ENCODE results near the gene MATN1.
"Not testable (repeated sequence)": the region's sequence is repeated elsewhere in the genome, so short reads cannot be mapped to it uniquely, and the experiment has no call there.

MATN1 gene, protein sequence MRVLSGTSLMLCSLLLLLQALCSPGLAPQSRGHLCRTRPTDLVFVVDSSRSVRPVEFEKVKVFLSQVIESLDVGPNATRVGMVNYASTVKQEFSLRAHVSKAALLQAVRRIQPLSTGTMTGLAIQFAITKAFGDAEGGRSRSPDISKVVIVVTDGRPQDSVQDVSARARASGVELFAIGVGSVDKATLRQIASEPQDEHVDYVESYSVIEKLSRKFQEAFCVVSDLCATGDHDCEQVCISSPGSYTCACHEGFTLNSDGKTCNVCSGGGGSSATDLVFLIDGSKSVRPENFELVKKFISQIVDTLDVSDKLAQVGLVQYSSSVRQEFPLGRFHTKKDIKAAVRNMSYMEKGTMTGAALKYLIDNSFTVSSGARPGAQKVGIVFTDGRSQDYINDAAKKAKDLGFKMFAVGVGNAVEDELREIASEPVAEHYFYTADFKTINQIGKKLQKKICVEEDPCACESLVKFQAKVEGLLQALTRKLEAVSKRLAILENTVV

DNA sequence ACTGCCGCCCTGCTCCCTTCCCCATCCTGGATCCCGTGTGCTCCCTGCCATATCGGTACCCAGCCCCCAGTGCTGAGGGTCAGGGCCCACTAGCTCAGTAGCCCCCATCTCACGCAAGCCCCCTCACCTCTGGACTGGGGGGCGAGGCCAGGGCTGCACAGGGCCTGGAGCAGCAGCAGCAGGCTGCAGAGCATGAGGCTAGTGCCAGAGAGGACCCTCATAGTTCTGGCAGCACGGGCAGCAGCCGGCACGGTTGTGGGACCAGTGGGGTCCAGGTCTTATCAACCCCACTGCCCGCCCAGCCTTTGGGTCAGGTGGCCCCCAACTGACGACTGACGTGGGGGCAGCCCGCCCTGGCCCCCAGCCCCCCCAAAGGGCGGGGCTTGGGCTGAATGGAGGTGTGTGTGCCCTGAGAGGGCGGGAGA, at the start of gene MATN1:
Gene MATN1, minus strand, starts transcription at position 255 of the 425 bp plus-strand sequence. Its CDS starts 34 bp downstream, at position 221.
- no peak for DNase-seq (ENCODE audit: low read depth in 2 of 2)

DNA sequence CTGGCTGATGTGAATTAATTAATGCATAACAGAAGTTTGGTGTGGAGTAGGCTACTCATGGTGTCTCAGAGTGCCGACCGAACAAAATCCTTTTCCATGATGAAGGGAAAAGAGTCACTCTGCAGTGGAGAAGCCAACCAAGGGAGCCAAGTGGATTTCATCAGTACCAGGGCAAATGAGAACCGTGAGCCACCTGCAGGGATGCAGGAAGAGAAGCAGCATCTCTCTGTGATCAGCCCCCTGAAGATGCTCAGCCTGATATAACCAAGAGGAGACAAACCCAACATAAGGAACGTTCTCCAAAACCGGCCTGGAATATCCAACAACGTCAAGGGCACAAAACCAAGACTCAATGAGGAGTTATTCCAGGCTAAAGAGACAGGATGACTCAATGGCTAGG, 47.6 kb upstream of the MATN1 start:
- DNase-seq (ENCODE audit: low read depth in 2 of 2): no peak

DNA sequence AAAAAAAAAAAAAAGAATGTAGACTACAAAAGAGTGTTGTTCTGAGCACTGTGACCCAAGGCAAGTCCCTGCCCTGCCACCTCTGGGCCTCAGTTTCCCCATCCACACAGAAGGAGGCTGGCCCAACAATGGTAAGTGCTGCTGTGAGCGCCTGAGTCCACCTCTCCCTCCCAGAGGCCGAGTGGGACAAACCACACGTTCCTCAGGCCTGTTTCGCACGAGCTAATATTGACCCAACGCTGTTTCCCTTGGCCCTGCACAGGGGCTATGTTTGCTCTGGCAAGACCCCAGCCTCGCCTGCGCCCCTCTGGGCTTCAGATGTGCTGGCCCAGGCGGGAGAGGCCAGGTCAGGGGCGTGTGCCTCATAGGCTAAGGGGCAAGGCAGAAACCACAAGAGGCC, 46.8 kb upstream of the MATN1 start:
- no peak for DNase-seq (ENCODE audit: low read depth in 2 of 2)

DNA sequence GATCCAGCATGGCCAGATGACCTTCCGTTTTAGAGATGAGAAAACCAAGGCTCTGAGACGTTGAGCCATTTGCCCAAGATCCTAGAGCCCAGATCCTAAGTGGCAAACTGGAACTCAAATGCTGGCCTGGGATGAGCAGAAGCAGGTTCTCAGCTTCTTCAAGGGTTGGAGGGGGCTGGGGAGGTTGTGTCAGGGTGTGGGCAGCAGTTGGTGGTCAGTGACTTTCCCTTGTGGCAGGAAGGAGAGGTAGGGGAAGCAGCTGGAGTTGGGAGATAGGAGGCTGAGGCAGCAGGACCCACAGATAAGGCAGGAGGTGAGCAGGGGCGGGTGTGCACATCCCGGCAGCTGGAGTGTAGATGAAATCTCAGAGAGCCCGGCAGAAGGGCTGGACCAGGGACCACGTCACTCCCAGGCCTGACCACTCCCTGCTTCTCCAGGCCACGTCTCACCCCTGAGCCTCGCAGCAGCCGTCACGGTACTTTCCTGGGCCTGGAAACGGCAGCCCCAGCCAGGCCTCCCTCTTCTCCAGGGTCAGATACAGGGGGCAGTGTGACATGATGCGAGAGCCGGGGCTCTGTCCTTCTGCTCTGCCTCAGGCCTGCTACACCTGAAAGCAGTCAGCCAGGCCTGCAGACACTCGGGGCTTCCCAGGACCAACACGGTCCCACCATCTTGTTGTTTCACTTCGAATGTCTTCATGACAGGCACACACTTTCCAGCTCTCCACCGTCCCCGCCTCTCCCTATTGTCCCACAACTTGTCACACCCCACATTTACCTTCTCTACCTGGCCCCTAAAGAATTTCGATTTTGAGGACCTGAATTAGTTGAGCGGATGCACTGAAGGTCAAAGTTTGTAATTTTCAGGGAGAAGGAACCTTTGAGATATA, 45.7 kb upstream of the MATN1 start:
- no peak for DNase-seq (ENCODE audit: low read depth in 2 of 2)

DNA sequence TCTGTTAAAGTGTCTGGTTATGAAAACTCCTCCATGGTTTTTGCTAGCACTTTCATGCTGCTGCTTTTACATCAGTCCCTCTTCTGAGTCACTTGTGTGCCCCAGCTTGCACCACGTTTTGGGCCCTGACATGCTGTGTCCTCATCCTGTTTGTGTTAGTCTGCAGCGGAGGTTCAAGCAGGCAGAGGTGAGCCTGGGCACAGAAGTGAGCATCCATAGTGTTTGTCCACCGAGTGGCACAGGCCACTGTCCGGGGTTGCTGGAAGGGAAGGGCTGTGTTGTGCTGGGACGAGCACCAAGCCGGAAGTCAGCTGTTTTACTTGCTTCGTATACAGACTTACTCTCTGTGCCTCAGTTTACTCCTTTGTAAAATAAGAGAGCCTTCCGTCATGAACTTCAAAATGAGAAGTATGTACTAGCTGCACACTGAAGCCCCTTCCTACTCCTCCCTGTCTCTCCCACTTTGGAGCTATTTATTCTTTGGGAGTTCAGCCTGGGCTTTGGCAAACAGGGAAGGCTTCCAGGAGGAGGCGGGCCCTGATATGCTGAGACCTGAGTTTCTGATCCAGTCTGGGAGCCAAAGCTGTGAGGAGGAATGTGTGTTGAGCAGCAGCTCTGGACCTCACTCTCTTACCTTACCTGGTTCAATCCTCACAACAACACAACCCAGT, 44.9 kb upstream of the MATN1 start:
- DNase-seq (ENCODE audit: low read depth in 2 of 2): no peak

DNA sequence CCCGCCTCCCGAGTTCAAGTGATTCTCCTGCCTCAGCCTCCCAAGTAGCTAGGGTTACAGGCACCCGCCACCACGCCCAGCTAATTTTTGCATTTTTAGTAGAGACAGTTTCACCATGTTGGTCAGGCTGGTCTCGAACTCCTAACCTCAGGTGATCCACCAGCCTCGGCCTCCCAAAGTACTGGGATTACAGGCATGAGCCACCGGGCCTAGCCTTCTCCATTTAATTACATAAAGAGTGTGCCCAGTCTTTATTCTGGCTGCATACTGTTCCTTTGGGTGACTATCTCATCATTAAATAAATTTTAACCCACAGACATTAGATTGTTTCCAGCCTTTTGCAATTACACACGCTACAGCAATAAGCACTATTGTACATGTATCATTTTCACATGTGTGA, 43.6 kb upstream of the MATN1 start:
- not testable (repeated sequence) for DNase-seq (ENCODE audit: low read depth in 2 of 2)

DNA sequence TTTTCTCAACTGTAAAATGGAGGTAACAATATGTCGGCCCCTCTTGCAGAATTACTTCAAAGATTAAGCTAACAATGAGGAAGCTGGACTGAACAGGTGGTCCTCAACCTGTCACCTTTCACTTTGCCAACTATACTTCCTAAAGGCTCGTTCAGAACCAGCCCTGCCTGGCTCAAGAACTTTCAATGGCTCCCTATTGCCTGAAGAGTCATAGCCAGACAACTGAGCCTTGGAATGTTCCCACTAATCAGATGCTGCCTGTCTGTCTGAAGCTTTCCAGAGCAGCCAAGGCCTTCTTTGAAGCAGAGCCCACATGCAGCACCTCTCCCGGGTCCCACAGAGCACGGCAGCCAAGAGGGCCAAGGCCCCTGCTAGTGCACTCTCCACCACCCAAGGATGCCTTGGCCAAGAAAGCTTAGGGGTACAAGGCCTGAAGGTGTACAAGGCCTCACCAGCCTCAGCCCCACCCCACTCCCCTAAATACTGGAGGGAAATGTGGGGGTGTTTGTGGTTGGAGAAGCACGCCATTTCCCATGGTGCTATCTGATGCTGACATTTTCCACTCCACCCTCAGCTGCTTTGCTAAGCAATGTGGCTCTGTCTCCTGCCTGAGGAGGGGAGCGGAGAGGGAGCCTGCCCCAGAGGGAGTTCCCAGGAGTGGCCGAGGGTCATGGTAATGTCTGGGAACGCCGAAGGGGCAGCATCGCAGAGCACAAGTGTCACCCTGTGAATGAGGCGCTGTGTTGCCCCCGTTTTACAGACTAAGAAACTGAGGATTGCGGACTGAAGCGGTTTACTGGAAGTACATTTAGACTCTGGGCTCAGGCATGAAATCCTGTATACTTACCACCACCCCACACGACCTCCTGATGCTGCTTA, 42.4 kb upstream of the MATN1 start:
- DNase-seq (ENCODE audit: low read depth in 2 of 2): no peak

DNA sequence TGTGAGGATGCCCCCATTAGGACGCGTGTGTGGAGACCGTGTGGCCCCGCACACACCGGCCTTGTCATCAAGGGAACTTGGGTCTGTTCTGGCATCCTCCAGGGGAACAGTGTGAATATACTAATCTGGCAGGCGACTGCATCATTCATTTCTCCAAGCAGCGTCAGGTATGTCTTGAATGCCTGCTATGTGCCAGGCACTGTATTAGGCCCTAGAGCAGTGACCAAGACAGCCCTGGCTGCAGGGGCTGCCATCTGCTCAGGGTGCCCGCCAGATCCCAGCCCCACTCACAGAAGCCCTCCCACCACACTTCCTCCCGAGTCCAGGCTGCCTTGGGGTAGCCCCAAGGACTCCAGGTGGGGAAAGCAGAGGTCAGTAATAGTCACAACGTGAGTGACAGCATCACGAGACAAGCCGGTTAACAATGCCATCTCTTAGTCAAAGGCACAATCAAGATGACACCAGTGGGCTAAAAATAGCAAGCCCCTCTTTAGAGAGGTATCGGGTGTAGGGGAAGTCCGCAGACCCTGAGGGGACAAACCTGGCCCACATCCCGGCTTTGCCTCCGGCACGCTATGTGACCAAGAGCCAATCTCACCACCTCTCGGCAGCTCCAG, 41.7 kb upstream of the MATN1 start:
- DNase-seq (ENCODE audit: low read depth in 2 of 2): no peak

DNA sequence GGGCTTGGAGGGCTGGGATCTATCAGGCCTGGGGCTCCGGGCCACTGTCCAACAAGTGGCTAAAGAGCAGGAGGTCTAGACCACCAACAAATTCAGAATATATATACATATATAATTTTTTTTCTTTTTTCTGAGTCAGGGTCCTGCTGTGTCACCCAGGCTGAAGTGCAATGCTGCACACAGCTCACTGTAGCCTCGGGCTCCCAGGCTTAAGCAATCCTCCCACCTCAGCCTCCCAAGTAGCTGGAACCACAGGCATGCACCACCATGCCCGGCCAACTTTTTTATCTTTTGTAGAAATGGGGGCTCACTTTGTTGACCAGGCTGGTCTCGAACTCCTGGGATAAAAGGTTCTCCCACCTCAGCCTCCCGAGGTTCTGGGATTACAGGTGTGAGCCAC, 41.0 kb upstream of the MATN1 start:
- DNase-seq (ENCODE audit: low read depth in 2 of 2): no peak

DNA sequence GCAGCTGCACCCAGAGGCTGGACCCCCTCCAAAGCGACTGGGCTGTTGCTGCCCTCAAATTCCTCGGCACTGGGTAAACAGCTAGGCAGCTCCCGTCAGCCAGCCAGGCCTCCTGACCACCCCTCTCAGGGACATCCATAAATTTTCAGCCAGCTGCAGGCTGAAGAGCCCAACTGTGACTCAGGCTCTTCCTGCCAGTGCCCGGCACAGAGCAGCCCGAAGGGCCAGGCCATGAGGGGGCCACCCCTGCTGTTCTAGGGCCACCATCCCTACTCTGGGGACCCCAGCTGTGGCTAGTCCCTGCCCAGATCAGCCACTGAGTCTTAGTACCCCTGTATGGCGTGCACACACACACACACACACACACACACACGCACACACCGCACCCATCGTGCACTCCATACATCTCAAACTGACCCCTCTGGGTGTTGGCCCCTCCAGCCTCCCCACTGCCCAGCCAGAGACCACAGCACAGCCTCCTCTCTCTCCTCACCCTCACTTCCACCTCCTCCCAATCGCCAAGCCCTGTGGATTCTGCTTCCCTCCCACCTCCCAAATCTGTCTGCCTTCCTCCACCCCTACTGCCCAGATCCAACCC, 40.4 kb upstream of the MATN1 start:
- DNase-seq (ENCODE audit: low read depth in 2 of 2): no peak

DNA sequence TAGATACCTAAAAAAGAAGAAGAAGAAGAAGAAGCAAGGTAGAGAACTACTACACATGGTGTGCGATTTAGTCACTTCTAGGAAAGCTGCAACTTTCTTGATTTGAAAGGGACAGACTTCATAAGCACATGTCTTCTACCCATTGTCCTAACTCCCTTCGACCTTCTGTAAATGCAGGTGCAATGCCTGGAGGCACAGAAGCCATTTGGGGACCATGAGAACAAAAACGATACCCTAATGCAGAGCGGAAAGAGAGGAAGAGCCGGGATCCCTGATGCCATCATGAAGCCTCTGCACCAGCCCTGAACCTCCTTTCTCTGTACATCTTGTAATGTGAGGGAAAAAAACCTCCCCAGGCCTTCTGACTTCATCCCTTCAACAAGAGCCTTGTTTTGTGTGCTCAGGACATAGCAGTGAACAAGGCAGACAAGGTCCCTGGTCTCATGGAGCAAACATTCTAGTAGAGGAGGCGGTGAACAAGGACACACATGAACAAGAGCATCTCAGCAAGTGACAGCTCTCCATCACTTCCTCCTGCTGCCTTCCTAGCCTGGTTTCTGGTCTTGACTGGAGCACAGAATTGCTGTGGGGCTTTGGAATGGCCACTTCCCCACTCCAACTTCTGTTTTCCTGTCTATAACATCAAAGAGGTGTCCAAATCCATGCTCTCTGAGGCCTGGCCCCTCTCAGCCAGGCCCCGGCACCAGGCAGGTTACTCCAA, 39.7 kb upstream of the MATN1 start:
- no peak for DNase-seq (ENCODE audit: low read depth in 2 of 2)

DNA sequence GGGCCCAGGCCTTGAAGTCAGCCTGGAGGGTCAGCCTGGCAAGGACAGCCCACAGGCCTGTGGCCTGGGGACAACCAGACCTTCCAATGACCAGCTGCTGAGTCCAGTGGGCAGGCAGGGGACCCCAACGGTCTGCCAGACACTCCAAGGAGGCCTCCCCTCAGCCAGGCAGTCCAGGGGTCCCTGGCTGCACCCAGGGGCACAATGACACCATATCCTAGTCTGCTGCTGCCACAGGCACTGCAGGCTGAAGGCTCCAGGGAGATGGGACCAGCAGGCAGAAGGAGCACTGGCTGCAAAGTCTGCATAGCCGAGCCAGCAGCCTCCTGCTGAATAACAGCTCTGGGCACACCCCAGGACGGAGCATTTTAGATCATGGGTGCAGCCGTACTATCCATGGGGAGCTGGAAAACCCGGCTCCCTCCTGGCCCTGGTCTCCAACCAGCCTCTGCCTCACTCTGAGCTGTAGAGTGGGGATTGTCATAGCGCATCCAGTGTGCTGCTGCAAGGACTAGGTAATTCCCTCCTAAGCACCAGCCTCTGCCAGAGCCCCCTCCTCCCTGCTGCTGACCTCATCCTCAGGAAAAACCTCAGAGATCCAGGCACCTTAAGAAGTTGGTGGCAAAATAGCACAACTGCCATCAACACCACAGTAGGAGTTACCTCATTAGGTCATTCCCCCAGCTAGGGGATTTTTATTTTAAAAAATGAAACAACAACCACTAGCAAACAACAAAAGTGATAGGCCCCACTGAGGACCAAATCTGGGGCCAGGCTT, 39.0 kb upstream of the MATN1 start:
- no peak for DNase-seq (ENCODE audit: low read depth in 2 of 2)

DNA sequence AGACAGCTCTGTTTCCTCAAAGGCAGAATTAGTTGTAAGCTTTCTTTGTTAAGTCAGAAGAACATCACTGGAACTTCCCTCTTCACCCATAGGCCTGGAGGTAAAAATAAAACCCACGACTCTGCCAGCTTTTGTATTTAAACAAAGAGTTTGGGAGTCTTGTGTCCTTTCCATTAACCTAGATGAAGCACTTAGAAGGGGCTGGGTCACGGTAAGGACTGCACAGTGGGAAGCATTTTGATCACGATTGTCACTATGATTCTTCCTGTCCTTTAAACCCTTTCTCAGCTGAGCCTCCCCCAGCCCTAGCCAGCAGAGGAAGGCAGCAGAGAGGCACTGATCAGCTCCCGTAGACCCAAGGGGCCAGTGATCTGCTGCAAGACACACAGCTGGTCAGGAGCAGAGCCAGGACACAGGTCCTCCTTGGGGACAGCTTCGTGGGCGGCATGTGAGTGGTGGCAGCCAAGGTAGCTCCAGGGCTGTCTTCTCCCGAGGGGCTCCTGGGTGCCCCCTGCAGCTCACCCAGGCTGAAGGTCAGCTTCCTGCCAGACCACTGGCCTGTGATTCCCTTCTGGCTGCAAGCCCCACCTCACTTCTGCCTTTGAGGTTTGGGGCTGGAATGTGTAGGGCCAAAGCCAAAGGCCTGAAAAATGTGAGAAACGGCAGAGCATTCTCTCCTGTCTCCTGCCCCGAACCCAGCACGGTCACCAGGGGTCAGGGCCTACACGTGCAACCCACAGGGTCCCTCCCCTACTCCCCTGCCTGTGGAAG, 38.2 kb upstream of the MATN1 start:
- DNase-seq (ENCODE audit: low read depth in 2 of 2): no peak

DNA sequence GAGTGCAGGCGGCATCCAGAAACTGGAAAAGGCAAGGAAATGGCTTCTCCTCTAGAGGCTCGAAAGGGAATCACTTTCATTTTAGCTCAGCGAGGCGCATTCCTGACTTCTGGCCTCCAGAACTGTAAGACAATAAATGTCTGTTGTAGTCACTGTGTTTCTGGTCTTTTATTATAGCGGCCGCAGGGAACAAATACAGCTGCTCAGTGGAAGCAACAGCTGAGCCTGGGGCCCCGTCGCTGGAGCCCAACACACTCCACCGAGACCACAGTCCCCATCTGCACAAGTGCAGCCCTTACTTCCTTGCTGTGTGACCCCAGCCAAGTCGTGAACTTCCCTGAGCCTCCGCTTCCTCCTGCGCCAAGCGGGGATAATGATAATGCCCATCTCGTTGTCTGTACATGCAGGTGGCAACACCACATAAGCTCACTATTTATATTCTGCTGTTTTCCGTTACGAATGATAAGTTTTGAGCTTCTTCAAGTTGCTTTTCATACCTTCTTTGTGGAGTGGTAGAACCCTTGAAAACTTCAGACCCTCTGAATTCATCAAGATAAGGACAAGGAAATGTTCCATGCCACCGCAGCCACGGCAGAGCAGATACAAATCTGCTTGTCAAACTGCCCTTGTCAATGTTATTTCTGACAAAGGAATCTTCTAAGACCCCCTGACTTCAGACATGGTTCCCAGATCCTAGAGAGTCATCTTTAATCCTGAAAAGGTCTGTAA, 37.4 kb upstream of the MATN1 start:
- no peak for DNase-seq (ENCODE audit: low read depth in 2 of 2)

DNA sequence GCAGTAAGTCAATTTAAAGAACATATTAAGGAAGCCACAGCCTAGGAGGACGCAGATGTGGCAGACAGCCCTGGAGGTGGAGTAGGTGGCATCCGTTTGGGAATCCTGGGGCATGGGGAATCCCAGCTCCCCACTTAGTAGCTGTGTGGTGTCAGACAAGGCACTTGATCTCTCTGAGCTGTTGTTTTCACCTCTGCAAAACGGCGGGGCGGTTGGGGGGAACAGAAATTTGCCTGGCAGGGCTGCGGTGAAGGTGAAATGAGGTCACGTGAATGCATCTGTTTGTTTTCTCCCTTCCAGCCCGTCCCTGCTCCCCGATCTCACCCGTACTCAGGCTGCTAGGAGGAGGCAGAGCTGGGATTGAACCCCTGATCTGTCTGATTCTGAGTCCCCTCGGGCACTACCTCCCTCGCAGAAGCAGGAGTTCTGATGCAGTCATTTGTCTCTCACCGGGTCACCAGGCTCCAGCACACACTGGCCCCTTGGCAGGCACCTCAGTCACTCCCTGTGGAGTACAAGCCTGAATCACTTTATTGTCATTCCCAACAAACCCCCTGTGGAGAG, 36.4 kb upstream of the MATN1 start:
- DNase-seq (ENCODE audit: low read depth in 2 of 2): no peak

DNA sequence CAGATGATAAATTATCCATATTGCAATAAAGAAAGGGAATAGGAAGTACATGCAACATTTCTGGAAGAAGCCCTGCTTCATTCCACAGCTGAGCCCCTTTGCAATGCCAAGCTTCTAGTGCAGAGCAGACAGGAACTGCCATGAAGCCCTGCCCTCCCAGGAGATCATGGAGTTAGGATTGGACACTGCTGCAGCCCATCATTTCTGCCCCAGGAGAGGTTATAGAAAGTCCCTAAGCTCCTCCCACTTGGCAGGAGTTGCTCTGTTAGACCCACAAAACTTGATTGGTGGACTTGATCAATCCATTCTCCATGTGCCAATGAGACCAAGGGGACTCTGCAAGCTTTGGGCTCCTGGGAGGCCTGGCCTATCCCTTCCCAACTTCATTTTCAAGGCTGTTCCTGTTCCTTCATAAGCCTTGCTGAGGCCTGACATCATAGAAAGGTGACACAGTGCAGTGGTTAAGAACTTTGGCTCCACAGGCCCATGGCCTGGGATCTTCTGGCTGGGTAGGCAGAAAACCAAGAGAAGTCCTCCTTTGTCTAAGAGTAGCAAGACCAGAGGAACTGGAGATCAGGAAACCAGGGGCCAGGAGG, 35.5 kb upstream of the MATN1 start:
- DNase-seq (ENCODE audit: low read depth in 2 of 2): no peak
